Sigmoid colon (tissue), 4 donors: ENCODE data around the gene CCDC185.

Experiments
- CTCF ChIP-seq, 4 experiments: fragments of 450-650 bp in 3 of 4; fragments of 200-600 bp in 1 of 4; IDR thresholded peaks; one replicate each; pipeline ENCODE4 v1.5.1; 2016 to 2019; ENCODE audit warnings: antibody characterized with exemption in 4 of 4, mild to moderate bottlenecking in 3 of 4, moderate library complexity in 2 of 4
- EP300 ChIP-seq, 4 donors: sonication (generic); formaldehyde crosslinking; IDR thresholded peaks; one replicate each; pipeline ENCODE4 v1.6.1; 2017; ENCODE audit warnings: antibody characterized with exemption in 4 of 4
- POLR2A ChIP-seq, 2 donors: fragments of 450-650 bp; IDR thresholded peaks; one replicate each; pipeline ENCODE4 v1.6.1; 2016; ENCODE audit warnings: antibody characterized with exemption in 2 of 2, mild to moderate bottlenecking in 2 of 2, moderate library complexity in 2 of 2
- POLR2AphosphoS5 ChIP-seq, 4 donors: sonication (generic); formaldehyde crosslinking; IDR thresholded peaks; one replicate each; pipeline ENCODE4 v1.6.1; 2017; ENCODE audit warnings: antibody characterized with exemption in 4 of 4

GRCh38 chr1:223419561-223419960, 26.3 kb downstream of the CCDC185 start:
- no peak for TF ChIP-seq CTCF (IDR thresholded peaks at IDR 0.05)
- TF ChIP-seq POLR2A (IDR thresholded peaks at IDR 0.05), result no peak
- TF ChIP-seq EP300 (IDR thresholded peaks at IDR 0.05), result no peak
- no peak for TF ChIP-seq POLR2AphosphoS5 (IDR thresholded peaks at IDR 0.05)
